ENCODE measurements around the gene TUBGCP3.

The TUBGCP3 gene

DNA sequence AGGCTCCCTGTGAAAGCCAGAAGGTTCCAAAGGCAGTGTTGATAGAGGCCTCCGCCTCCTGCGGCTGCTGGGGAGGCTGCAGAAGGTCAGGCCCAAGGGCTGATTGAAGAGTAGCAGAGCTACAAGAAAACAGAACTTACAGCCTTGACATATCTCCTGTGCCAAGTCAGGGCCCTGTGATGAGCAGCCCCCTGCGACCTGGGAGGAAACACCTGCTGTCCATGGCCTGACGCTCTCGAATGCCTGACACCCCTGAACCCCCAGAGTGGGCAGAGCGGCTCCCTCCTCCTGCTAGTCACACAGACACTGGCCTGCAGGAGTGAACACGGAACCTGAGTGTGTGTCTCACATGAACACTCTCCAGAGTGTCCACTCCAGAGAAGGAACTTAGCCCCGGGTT is 38.2 kb upstream of the TUBGCP3 start:
- TF ChIP-seq, protein P1, sequence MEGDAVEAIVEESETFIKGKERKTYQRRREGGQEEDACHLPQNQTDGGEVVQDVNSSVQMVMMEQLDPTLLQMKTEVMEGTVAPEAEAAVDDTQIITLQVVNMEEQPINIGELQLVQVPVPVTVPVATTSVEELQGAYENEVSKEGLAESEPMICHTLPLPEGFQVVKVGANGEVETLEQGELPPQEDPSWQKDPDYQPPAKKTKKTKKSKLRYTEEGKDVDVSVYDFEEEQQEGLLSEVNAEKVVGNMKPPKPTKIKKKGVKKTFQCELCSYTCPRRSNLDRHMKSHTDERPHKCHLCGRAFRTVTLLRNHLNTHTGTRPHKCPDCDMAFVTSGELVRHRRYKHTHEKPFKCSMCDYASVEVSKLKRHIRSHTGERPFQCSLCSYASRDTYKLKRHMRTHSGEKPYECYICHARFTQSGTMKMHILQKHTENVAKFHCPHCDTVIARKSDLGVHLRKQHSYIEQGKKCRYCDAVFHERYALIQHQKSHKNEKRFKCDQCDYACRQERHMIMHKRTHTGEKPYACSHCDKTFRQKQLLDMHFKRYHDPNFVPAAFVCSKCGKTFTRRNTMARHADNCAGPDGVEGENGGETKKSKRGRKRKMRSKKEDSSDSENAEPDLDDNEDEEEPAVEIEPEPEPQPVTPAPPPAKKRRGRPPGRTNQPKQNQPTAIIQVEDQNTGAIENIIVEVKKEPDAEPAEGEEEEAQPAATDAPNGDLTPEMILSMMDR (IDR thresholded peaks at IDR 0.05; ENCODE audit: insufficient read depth, low read length, poor library complexity, severe bottlenecking): no peak
- TF ChIP-seq EZH2phosphoT487 (conservative IDR thresholded peaks at IDR 0.05; ENCODE audit: low read length): no peak
- H3K27ac ChIP-seq (ENCODE audit: low read depth, low read length): no peak overlapping the region
- H4K20me1 ChIP-seq (ENCODE audit: low read depth, low read length): no peaks in the 10 kb centered on the region
- H3K9me3 ChIP-seq (ENCODE audit: insufficient read depth, low read length): no peaks in the 10 kb centered on the region
- no peak overlapping the region for H2AFZ ChIP-seq (ENCODE audit: low read depth, low read length, severe bottlenecking)
- H3F3A ChIP-seq (ENCODE audit: insufficient read depth): no peaks in the 10 kb centered on the region
- no peak overlapping the region for H3K4me2 ChIP-seq (ENCODE audit: low read depth, low read length, poor library complexity, severe bottlenecking)
- H3K27me3 ChIP-seq (ENCODE audit: low read length): no peaks in the 10 kb centered on the region
- no peaks in the 10 kb centered on the region for H3K9me2 ChIP-seq (replicated peaks; ENCODE audit: insufficient read depth, low read length)
- H3K36me3 ChIP-seq (ENCODE audit: low read length): no peaks in the 10 kb centered on the region
- no peak overlapping the region for H3K4me3 ChIP-seq (ENCODE audit: insufficient read depth, low read length, poor library complexity, severe bottlenecking)
- no peaks in the 10 kb centered on the region for H3K79me2 ChIP-seq (ENCODE audit: insufficient read depth, low read length)
- H3K9ac ChIP-seq (ENCODE audit: low read length): no peak overlapping the region

DNA sequence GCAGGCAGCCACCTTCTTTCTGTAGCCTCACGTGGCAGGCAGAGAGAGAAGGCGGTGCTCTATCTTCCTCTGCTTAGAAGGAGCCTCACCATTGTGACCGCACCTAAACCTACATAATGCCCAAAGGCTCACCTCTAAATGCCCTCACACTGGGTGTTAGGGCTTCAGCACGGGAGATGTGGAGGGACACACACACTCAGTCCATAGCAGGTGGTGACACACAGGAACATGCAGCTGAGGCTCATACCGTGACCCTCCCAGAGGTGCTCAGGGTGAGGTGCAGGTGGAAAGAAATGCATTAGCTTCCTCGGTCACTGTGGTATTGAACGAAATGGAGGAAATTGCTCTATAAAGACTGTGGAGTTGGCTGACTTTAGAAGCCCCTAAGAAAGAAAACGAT is 37.7 kb upstream of the TUBGCP3 start:
- Histone ChIP-seq H3K79me2 (ENCODE audit: insufficient read depth, low read length) (no peaks in the 10 kb centered on the region), H3K36me3 (ENCODE audit: low read length) (no peaks in the 10 kb centered on the region), H3K4me2 (ENCODE audit: low read depth, low read length, poor library complexity, severe bottlenecking) (no peak overlapping the region), H2AFZ (ENCODE audit: low read depth, low read length, severe bottlenecking) (no peak overlapping the region), H3K27me3 (ENCODE audit: low read length) (no peaks in the 10 kb centered on the region), H3K9me2 (replicated peaks; ENCODE audit: insufficient read depth, low read length) (no peaks in the 10 kb centered on the region), H3K9me3 (ENCODE audit: insufficient read depth, low read length) (no peaks in the 10 kb centered on the region), H3K9ac (ENCODE audit: low read length) (no peak overlapping the region), H3K27ac (ENCODE audit: low read depth, low read length) (no peak overlapping the region), H3F3A (ENCODE audit: insufficient read depth) (no peaks in the 10 kb centered on the region), H4K20me1 (ENCODE audit: low read depth, low read length) (no peaks in the 10 kb centered on the region), H3K4me3 (ENCODE audit: insufficient read depth, low read length, poor library complexity, severe bottlenecking) (no peak overlapping the region)
- no peak for TF ChIP-seq EZH2phosphoT487 (conservative IDR thresholded peaks at IDR 0.05; ENCODE audit: low read length)
- TF ChIP-seq, protein P1 (IDR thresholded peaks at IDR 0.05; ENCODE audit: insufficient read depth, low read length, poor library complexity, severe bottlenecking): no peak

DNA sequence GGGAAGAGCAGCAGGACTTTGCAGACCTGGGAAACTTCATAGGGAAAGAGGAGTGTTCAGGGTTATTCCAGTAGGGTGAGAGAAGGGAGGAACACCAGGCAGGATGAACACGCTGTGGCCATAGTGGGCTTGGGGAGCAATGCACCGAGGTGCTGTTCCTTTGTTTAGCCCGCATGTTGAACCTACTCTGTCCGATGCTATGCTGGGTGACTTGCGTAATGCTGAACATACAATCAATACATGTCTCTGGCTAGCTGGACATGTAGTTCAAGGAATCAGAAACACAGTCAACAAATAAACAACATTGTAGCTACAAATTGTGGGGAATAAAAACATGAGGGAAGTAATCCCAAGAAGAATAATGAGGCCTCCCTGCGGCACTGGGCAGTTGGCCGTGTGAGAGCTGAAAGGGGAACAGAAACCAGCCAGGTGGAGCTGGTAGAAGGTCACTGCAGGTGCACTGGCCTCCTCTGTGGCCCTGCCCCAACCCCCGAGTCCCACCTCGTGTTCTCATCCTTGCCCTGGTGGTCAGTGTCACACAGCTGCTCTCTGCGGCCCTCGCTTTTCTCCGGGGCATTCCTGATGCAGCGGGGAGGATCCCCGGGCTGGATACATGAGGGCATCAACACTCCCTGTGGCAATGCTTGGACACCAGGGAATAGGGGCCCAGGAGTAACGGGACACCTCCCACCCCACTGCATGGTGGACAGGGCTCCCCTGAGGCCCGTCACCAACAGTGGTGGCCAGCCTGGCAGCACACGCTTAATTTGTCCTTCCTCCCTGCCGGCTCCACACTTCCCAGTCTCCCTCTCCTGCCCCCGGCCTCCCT is 36.9 kb upstream of the TUBGCP3 start:
- H3K36me3 ChIP-seq (ENCODE audit: low read length): no peaks in the 10 kb centered on the region
- no peak overlapping the region for H3K4me3 ChIP-seq (ENCODE audit: insufficient read depth, low read length, poor library complexity, severe bottlenecking)
- no peaks in the 10 kb centered on the region for H3F3A ChIP-seq (ENCODE audit: insufficient read depth)
- no peaks in the 10 kb centered on the region for H3K27me3 ChIP-seq (ENCODE audit: low read length)
- H4K20me1 ChIP-seq (ENCODE audit: low read depth, low read length): no peaks in the 10 kb centered on the region
- no peaks in the 10 kb centered on the region for H3K79me2 ChIP-seq (ENCODE audit: insufficient read depth, low read length)
- no peak for TF ChIP-seq EZH2phosphoT487 (conservative IDR thresholded peaks at IDR 0.05; ENCODE audit: low read length)
- TF ChIP-seq, protein P1 (IDR thresholded peaks at IDR 0.05; ENCODE audit: insufficient read depth, low read length, poor library complexity, severe bottlenecking): no peak
- H2AFZ ChIP-seq (ENCODE audit: low read depth, low read length, severe bottlenecking): no peak overlapping the region
- no peak overlapping the region for H3K4me2 ChIP-seq (ENCODE audit: low read depth, low read length, poor library complexity, severe bottlenecking)
- no peaks in the 10 kb centered on the region for H3K9me3 ChIP-seq (ENCODE audit: insufficient read depth, low read length)
- no peak overlapping the region for H3K9ac ChIP-seq (ENCODE audit: low read length)
- no peaks in the 10 kb centered on the region for H3K9me2 ChIP-seq (replicated peaks; ENCODE audit: insufficient read depth, low read length)
- H3K27ac ChIP-seq (ENCODE audit: low read depth, low read length): no peak overlapping the region

All from SU-DHL-6 (cell line).